Esophagus muscularis mucosa (tissue), 3 donors: ENCODE measurements around the gene TBC1D22A.

ENCODE experiments used
- CTCF ChIP-seq, 3 experiments: fragments of 200-600 bp in 2 of 3; fragments of 450-650 bp in 1 of 3; sonication (generic) in 2 of 3; IDR thresholded peaks; one replicate each; pipeline ENCODE4 v1.5.1; 2017 to 2019; ENCODE audit warnings: antibody characterized with exemption in 3 of 3, mild to moderate bottlenecking in 2 of 3, moderate library complexity in 1 of 3
- POLR2AphosphoS5 ChIP-seq, 2 donors: sonication (generic); formaldehyde crosslinking; IDR thresholded peaks; one replicate each; pipeline ENCODE4 v1.6.1; 2017; ENCODE audit warnings: antibody characterized with exemption in 2 of 2

- TF ChIP-seq CTCF (IDR thresholded peaks at IDR 0.05) (no peak), POLR2AphosphoS5 (IDR thresholded peaks at IDR 0.05) (no peak)
Observed at GRCh38 chr22:47115921-47116320, 353.5 kb downstream of the TBC1D22A start.
